Measurements from ENCODE around the gene DDX31. TPM values are rescaled to one million over a fixed set of nuclear protein-coding genes. Genes with fewer than 3 reads are reported as not detected.

Gene DDX31
- total RNA-seq, 2 experiments from 2014 or later: 28.3 to 28.8 TPM

DNA sequence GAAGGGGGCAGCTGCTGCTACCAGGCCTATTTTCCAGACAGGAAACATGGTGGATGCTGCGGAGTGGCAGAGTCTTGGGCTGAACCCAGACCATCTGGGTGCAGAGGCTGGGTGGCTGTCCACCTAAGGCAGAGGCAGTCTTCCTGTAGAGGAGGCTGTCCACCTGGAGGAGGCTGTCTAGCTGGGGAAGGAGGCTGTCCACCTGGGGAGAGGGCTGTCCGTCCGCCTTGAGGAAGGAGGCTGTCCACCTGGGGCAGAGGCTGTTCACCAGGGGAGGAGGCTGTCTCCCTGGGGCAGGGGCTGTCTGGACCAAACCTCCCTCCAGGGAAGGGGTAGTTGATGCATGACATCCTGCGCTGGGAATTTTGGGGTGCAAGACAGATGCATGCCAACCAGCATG lies 126.5 kb downstream of the DDX31 start:
- no peak overlapping the region for H3K27ac ChIP-seq (ENCODE audit: low read depth, low read length, poor library complexity, severe bottlenecking)
- DNase-seq (ENCODE audit: low spot score): no peak
- peaks cover 29% of the 10 kb centered on the region for H3K4me1 ChIP-seq (ENCODE audit: insufficient read depth, low read length, poor library complexity, severe bottlenecking)
- H3K9me3 ChIP-seq (ENCODE audit: low read length): no peaks in the 10 kb centered on the region
- ChIA-PET POLR2A (no interaction called here), CTCF (ENCODE audit: unreplicated experiment) (no interaction called here)
- no peaks in the 10 kb centered on the region for H3K36me3 ChIP-seq (ENCODE audit: insufficient read depth, low read length)
- TF ChIP-seq, protein P1, sequence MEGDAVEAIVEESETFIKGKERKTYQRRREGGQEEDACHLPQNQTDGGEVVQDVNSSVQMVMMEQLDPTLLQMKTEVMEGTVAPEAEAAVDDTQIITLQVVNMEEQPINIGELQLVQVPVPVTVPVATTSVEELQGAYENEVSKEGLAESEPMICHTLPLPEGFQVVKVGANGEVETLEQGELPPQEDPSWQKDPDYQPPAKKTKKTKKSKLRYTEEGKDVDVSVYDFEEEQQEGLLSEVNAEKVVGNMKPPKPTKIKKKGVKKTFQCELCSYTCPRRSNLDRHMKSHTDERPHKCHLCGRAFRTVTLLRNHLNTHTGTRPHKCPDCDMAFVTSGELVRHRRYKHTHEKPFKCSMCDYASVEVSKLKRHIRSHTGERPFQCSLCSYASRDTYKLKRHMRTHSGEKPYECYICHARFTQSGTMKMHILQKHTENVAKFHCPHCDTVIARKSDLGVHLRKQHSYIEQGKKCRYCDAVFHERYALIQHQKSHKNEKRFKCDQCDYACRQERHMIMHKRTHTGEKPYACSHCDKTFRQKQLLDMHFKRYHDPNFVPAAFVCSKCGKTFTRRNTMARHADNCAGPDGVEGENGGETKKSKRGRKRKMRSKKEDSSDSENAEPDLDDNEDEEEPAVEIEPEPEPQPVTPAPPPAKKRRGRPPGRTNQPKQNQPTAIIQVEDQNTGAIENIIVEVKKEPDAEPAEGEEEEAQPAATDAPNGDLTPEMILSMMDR (conservative IDR thresholded peaks at IDR 0.05; ENCODE audit: low read length): no peak
- no peaks in the 10 kb centered on the region for H4K20me1 ChIP-seq (ENCODE audit: insufficient read depth, low read length)
- H3K4me2 ChIP-seq (ENCODE audit: low read length): no peak overlapping the region
- no peaks in the 10 kb centered on the region for H3K9me2 ChIP-seq (ENCODE audit: insufficient read depth, low read length)
- intact Hi-C loops (cut with micrococcal nuclease; ENCODE audit: unreplicated experiment): no loop called here
- no TSS peak for BruUV-seq (replicated peaks)
- H3K79me2 ChIP-seq (ENCODE audit: insufficient read depth, low read depth, low read length): no peaks in the 10 kb centered on the region
- H3K4me3 ChIP-seq (ENCODE audit: low read depth, low read length, poor library complexity, severe bottlenecking): no peak overlapping the region
- no peak overlapping the region for H2AFZ ChIP-seq (ENCODE audit: low read length)

Other genes with a start within 250 kb of the DDX31 start
- not detected in 2 replicates for gene BARHL1, start 87.4 kb downstream of the DDX31 start, total RNA-seq (2014; rRNA removed; shearing (Covaris generic))
- gene BARHL1, start 87.4 kb downstream of the DDX31 start, total RNA-seq (2022): not detected in 2 replicates
- 15.3 and 15.7 TPM in 2 replicates for gene GTF3C4, start 481 bp upstream of the DDX31 start, total RNA-seq (2014; rRNA removed; shearing (Covaris generic))
- gene GTF3C4, start 481 bp upstream of the DDX31 start, total RNA-seq (2022): 18.6 and 19.0 TPM in 2 replicates
- gene AK8, start 208.3 kb upstream of the DDX31 start, total RNA-seq (2014; rRNA removed; shearing (Covaris generic)): not detected in 2 replicates
- gene AK8, start 208.3 kb upstream of the DDX31 start, total RNA-seq (2022): 0.27 TPM in 1 of 2 replicates, not detected in the other
- gene SPACA9, start 208.9 kb upstream of the DDX31 start, total RNA-seq (2014; rRNA removed; shearing (Covaris generic)): 0.72 and 1.1 TPM in 2 replicates
- 5.7 and 6.4 TPM in 2 replicates for gene SPACA9, start 208.9 kb upstream of the DDX31 start, total RNA-seq (2022)